Measurements from ENCODE around the gene CREB3L2. TPM values are rescaled to one million over a fixed set of nuclear protein-coding genes. Genes with fewer than 3 reads are reported as not detected.

The CREB3L2 gene
- total and polyA plus RNA-seq, 2 donors (not counting 1 experiment from before 2014, with no cell fraction given), result 39.3 to 63.7 TPM

GRCh38 chr7:137996386-137996851, 5.5 kb downstream of the CREB3L2 start:
- peak; percentile 78 to 89 for DNase-seq (ENCODE audit: low read depth in 2 of 2)
- Histone ChIP-seq H4K20me1 (ENCODE audit: control insufficient read depth, extremely low read depth, insufficient read depth, low read length) (no peaks in the 10 kb centered on the region), H3K4me3 (replicated peaks in 1 of 4; ENCODE audit: control extremely low read depth in 1 of 4, insufficient read depth in 1 of 4, low read depth in 3 of 4, low read length in 4 of 4) (peak overlapping the region in 2 of 4 experiments; percentile 3 to 17), H3K9ac (ENCODE audit: insufficient read depth, low read length) (no peak overlapping the region), H2AFZ (ENCODE audit: low read length) (no peak overlapping the region), H3K4me2 (ENCODE audit: extremely low read depth, insufficient read depth, low read length) (peak overlapping the region; percentile 48), H3K36me3 (ENCODE audit: control insufficient read depth, insufficient read depth, low read length) (no peaks in the 10 kb centered on the region), H3K9me3 (ENCODE audit: control insufficient read depth, insufficient read depth, low read depth, low read length) (no peaks in the 10 kb centered on the region), H3K79me2 (ENCODE audit: control insufficient read depth, insufficient read depth, low read length) (peaks cover 81% of the 10 kb centered on the region), H3K27me3 (ENCODE audit: control insufficient read depth, insufficient read depth, low read length) (no peaks in the 10 kb centered on the region), H3K27ac (ENCODE audit: insufficient read depth, low read length) (peak overlapping the region; percentile 43), H3K4me1 (ENCODE audit: control insufficient read depth, extremely low read depth, insufficient read depth, low read length) (peaks cover 17% of the 10 kb centered on the region)
- no peak for TF ChIP-seq EZH2 (IDR thresholded peaks at IDR 0.05; ENCODE audit: low read length, missing control alignments)

DNA sequence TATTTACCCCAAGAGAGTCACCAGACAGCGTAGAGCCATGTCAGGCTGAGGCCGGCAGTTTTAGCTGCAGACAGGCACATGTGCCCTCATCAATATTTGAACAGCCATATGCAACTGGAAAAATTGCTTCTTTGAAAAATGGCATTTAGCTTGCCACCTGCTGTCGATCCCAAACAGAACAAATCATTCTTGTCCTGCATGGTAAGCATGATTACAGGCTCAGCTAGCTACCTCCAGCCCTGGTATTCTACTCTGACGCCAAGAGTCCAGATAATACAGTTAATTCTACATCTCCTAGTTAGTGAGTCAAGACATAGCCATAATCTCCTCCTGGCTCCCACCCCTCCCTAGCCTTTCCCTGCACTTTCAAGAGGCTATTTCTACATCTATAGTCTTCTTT, 7.7 kb downstream of the CREB3L2 start:
- no peaks in the 10 kb centered on the region for H3K9me3 ChIP-seq (ENCODE audit: control insufficient read depth, insufficient read depth, low read depth, low read length)
- DNase-seq (ENCODE audit: low read depth in 2 of 2), result no peak
- H4K20me1 ChIP-seq (ENCODE audit: control insufficient read depth, extremely low read depth, insufficient read depth, low read length), result no peaks in the 10 kb centered on the region
- peaks cover 27% of the 10 kb centered on the region for H3K4me1 ChIP-seq (ENCODE audit: control insufficient read depth, extremely low read depth, insufficient read depth, low read length)
- no peak overlapping the region for H2AFZ ChIP-seq (ENCODE audit: low read length)
- H3K9ac ChIP-seq (ENCODE audit: insufficient read depth, low read length), result no peak overlapping the region
- H3K36me3 ChIP-seq (ENCODE audit: control insufficient read depth, insufficient read depth, low read length), result no peaks in the 10 kb centered on the region
- H3K4me3 ChIP-seq (replicated peaks in 1 of 4; ENCODE audit: control extremely low read depth in 1 of 4, insufficient read depth in 1 of 4, low read depth in 3 of 4, low read length in 4 of 4), result no peak overlapping the region
- TF ChIP-seq, protein P1, sequence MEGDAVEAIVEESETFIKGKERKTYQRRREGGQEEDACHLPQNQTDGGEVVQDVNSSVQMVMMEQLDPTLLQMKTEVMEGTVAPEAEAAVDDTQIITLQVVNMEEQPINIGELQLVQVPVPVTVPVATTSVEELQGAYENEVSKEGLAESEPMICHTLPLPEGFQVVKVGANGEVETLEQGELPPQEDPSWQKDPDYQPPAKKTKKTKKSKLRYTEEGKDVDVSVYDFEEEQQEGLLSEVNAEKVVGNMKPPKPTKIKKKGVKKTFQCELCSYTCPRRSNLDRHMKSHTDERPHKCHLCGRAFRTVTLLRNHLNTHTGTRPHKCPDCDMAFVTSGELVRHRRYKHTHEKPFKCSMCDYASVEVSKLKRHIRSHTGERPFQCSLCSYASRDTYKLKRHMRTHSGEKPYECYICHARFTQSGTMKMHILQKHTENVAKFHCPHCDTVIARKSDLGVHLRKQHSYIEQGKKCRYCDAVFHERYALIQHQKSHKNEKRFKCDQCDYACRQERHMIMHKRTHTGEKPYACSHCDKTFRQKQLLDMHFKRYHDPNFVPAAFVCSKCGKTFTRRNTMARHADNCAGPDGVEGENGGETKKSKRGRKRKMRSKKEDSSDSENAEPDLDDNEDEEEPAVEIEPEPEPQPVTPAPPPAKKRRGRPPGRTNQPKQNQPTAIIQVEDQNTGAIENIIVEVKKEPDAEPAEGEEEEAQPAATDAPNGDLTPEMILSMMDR (conservative IDR thresholded peaks at IDR 0.05 in 1 of 2, IDR thresholded peaks at IDR 0.05 in 1 of 2; ENCODE audit: low read depth in 1 of 2, low read length in 2 of 2), result no peak
- TF ChIP-seq EZH2 (IDR thresholded peaks at IDR 0.05; ENCODE audit: low read length, missing control alignments), result no peak
- H3K27ac ChIP-seq (ENCODE audit: insufficient read depth, low read length), result peak overlapping the region; percentile 1
- H3K79me2 ChIP-seq (ENCODE audit: control insufficient read depth, insufficient read depth, low read length), result peaks cover 73% of the 10 kb centered on the region
- no peak overlapping the region for H3K4me2 ChIP-seq (ENCODE audit: extremely low read depth, insufficient read depth, low read length)
- no peaks in the 10 kb centered on the region for H3K27me3 ChIP-seq (ENCODE audit: control insufficient read depth, insufficient read depth, low read length)

- H3K4me3 ChIP-seq (replicated peaks in 1 of 4; ENCODE audit: control extremely low read depth in 1 of 4, insufficient read depth in 1 of 4, low read depth in 3 of 4, low read length in 4 of 4), result no peak overlapping the region
- no peak for TF ChIP-seq EZH2 (IDR thresholded peaks at IDR 0.05; ENCODE audit: low read length, missing control alignments)
- TF ChIP-seq, protein P1 (conservative IDR thresholded peaks at IDR 0.05 in 1 of 2, IDR thresholded peaks at IDR 0.05 in 1 of 2; ENCODE audit: low read depth in 1 of 2, low read length in 2 of 2), result no peak
- H3K27ac ChIP-seq (ENCODE audit: insufficient read depth, low read length), result peak overlapping the region; percentile 85
Observed at GRCh38 chr7:137993395-137993743, 8.5 kb downstream of the CREB3L2 start.

More at GRCh38 chr7:137993395-137993743, 8.5 kb downstream of the CREB3L2 start:
- H4K20me1 ChIP-seq (ENCODE audit: control insufficient read depth, extremely low read depth, insufficient read depth, low read length), result no peaks in the 10 kb centered on the region
- H3K4me1 ChIP-seq (ENCODE audit: control insufficient read depth, extremely low read depth, insufficient read depth, low read length), result peaks cover 29% of the 10 kb centered on the region
- no peak overlapping the region for H2AFZ ChIP-seq (ENCODE audit: low read length)
- peak overlapping the region; percentile 29 for H3K4me2 ChIP-seq (ENCODE audit: extremely low read depth, insufficient read depth, low read length)
- H3K9me3 ChIP-seq (ENCODE audit: control insufficient read depth, insufficient read depth, low read depth, low read length), result no peaks in the 10 kb centered on the region
- H3K27me3 ChIP-seq (ENCODE audit: control insufficient read depth, insufficient read depth, low read length), result no peaks in the 10 kb centered on the region
- no peak for DNase-seq (ENCODE audit: low read depth in 2 of 2)
- no peaks in the 10 kb centered on the region for H3K36me3 ChIP-seq (ENCODE audit: control insufficient read depth, insufficient read depth, low read length)
- H3K9ac ChIP-seq (ENCODE audit: insufficient read depth, low read length), result no peak overlapping the region
- H3K79me2 ChIP-seq (ENCODE audit: control insufficient read depth, insufficient read depth, low read length), result peaks cover 73% of the 10 kb centered on the region

Data from fibroblast of lung (primary cell).